Naive B cell (primary cell): ENCODE measurements around the gene HACL1. TPM values are rescaled to one million over a fixed set of nuclear protein-coding genes. Genes with fewer than 3 reads are reported as not detected.

Source experiments
- ATAC-seq, 2 donors: fragments of 150-1000 bp; cut with Tn5 transposase; 2 replicates each; pipeline ENCODE4 v1.10.0; 2021; ENCODE audit warnings: low read depth in 2 of 2, mild to moderate bottlenecking in 2 of 2, moderate library complexity in 2 of 2
- DNase-seq: peaks from one replicate; pipeline ENCODE4 v3.0.0; 2022
- H3K27ac Mint-ChIP-seq, 6 donors: one replicate each; pipeline ENCODE4 v1.8.0; 2020 to 2022; ENCODE audit warnings: mild to moderate bottlenecking in 6 of 6, mixed read lengths in 6 of 6, moderate library complexity in 5 of 6, inconsistent platforms in 2 of 6
- H3K27me3 Mint-ChIP-seq, 3 donors: one replicate each; pipeline ENCODE4 v1.8.0; 2021 to 2022; ENCODE audit warnings: mixed read lengths in 3 of 3, mild to moderate bottlenecking in 1 of 3
- H3K36me3 Mint-ChIP-seq, 2 donors: one replicate each; pipeline ENCODE4 v1.8.0; 2020 to 2022; ENCODE audit warnings: mixed read lengths in 2 of 2, inconsistent platforms in 1 of 2, mild to moderate bottlenecking in 1 of 2
- H3K4me1 Mint-ChIP-seq, 3 donors: one replicate each; pipeline ENCODE4 v1.8.0; 2020 to 2022; ENCODE audit warnings: mixed read lengths in 3 of 3, inconsistent platforms in 1 of 3, mild to moderate bottlenecking in 1 of 3, moderate library complexity in 1 of 3
- H3K4me3 Mint-ChIP-seq, 8 donors: one replicate each; pipeline ENCODE4 v1.8.0; 2020 to 2022; ENCODE audit warnings: mild to moderate bottlenecking in 8 of 8, mixed read lengths in 8 of 8, moderate library complexity in 8 of 8, inconsistent platforms in 2 of 8
- H3K9me3 Mint-ChIP-seq, 7 donors: one replicate each; pipeline ENCODE4 v1.8.0; 2020 to 2022; ENCODE audit warnings: mixed read lengths in 7 of 7, mild to moderate bottlenecking in 5 of 7, inconsistent platforms in 2 of 7, moderate library complexity in 1 of 7
- polyA plus RNA-seq, 6 donors: library from polyadenylated mRNA; unstranded; fragments of 300-500 nt; fragmentation: Illumina TruSeq; gene quantifications; one replicate each; pipeline ENCODE4 v1.2.3, GENCODE V29; 2021; ENCODE audit warnings: low read depth in 6 of 6

The HACL1 gene
- polyA plus RNA-seq, 6 donors from 2014 or later, result 25.5 to 46.4 (median 36.5) TPM

DNA sequence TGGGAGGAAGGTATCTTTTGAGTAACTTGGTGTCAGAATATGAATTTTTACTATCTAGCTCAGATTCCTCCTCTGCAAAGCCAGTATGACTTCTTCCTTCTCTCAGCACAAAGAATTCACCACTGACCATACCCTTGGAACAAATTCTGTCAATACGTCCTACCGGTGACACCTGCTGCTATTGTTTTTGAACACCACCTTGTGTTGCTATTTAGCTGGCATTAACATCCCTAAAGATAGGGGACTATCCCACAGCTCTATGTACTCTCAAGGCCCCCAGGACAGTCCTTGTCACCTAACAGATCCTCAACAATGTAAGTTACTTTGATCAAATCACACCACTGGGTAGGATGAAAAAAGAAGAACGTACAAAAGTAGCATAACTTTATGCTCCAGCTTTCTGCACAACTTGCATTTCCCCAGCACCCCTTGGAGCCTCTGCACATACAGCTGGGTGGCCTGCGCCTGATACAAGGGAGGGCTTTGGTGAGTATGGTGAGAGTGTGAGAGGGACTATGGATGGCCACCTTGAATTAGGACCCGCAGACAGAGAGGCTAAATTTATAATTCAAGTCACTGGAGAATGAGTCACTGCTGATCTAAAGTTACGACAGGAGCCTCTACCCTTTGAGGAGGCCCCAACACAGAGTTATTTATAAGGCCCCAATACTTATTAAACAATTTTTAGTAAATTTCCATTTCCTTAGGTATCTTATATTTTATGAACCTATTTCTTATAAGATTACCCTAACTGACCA lies 77.5 kb downstream of the HACL1 start:
- Mint-ChIP-seq H3K27ac (peak overlapping the region in 1 of 6 donors; percentile 28), H3K27me3 (peaks cover 5 to 15% (median 11%) of the 10 kb centered on the region in 3 donors)
- ATAC-seq, result no peak

DNA sequence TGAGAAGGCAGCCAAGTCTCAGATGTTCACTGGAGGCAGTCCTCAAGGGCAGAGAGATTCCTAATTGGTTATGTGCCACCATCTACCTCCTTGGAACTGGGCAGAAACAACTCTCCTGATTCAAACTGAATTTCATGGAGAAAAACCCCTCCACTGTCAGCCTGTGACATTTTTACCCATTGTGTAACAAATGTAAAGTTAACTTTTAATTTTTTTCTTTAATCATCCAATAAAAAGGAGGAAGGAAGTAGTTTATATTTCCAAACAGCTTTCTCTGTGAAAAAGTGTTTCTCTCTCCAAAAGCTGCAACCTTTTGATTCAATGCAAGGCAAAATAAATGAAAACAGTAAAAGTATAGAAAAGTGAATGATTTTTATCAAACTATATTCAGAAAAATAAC lies 79.4 kb downstream of the HACL1 start:
- peaks cover 7 to 24% (median 10%) of the 10 kb centered on the region in 3 donors for H3K4me1 Mint-ChIP-seq
- no peak overlapping the region for H3K4me3 Mint-ChIP-seq
- no peak for DNase-seq
- H3K27me3 Mint-ChIP-seq, result peaks cover 5 to 15% (median 11%) of the 10 kb centered on the region in 3 donors
- peaks cover 0 to 4% of the 10 kb centered on the region in 2 donors for H3K36me3 Mint-ChIP-seq
- H3K9me3 Mint-ChIP-seq, result peaks cover 0 to 2% (median 0%) of the 10 kb centered on the region in 7 donors
- ATAC-seq, result no peak
- H3K27ac Mint-ChIP-seq, result no peak overlapping the region

More for the DNA sequence above, 77.5 kb downstream of the HACL1 start:
- Mint-ChIP-seq H3K4me1 (peaks cover 7 to 24% (median 10%) of the 10 kb centered on the region in 3 donors), H3K4me3 (no peak overlapping the region), H3K36me3 (peaks cover 0 to 4% of the 10 kb centered on the region in 2 donors), H3K9me3 (peaks cover 0 to 2% (median 0%) of the 10 kb centered on the region in 7 donors)
- no peak for DNase-seq

- Mint-ChIP-seq H3K4me3 (peak within 1 kb of the TSS in 2 of 8 donors; percentile 10 to 63), H3K4me1 (peaks cover 7 to 24% (median 10%) of the 10 kb centered on the region in 3 donors), H3K36me3 (peaks cover 0 to 4% of the 10 kb centered on the region in 2 donors), H3K9me3 (peaks cover 0 to 2% (median 0%) of the 10 kb centered on the region in 7 donors), H3K27me3 (peaks cover 5 to 15% (median 11%) of the 10 kb centered on the region in 3 donors), H3K27ac (peak within 1 kb of the TSS in 1 of 6 donors; percentile 22)
- no peak for ATAC-seq
- DNase-seq, result no peak
Observed at GRCh38 chr3:15521573-15521965, 79.8 kb downstream of the HACL1 start, which contains the start of gene COLQ. Gene COLQ (minus strand): TSS chr3:15521706. CDS start chr3:15521625, 81 bp downstream.

DNA sequence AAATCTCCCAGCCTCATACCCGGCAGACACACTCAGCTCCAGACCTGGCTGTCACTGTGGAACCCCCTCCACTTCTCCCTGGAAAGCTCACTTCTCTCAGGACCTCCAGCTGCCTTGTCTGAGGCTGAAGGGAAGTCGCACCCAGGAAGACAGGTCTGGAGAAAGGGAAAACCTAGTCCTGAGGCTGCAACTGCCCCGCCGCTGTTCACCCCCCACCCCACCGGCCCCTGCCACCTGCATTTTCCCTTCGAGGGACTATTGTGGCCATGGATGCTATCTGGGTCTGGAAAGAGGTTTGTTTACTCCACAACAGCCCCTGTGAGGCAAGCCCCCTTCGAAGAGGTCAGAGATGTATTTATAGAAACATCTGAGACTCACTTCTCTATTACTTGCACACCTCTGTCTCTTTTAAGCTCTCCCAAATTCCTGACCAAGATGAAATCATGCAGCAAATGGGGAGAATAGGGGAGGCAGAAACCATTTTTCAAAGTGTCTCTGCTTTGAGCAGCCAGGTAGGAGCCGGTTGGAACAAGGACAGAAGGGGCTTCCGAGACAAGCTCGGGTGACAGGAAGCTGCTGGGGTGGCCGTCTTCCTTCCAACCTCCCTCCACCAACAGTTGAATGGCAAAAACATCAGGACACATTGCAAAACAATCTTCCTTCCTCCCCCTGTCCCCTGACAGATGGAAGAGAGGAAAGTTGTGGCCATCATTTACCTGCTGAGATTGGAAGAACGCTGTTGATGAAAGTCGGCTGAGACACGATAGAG lies 80.4 kb downstream of the HACL1 start:
- no peak for DNase-seq
- Mint-ChIP-seq H3K27ac (no peak overlapping the region), H3K27me3 (peaks cover 5 to 15% (median 11%) of the 10 kb centered on the region in 3 donors), H3K9me3 (peaks cover 0 to 2% (median 0%) of the 10 kb centered on the region in 7 donors), H3K4me3 (peak overlapping the region in 2 of 8 donors; percentile 10 to 63), H3K4me1 (peaks cover 7 to 24% (median 10%) of the 10 kb centered on the region in 3 donors), H3K36me3 (peaks cover 0 to 4% of the 10 kb centered on the region in 2 donors)
- no peak for ATAC-seq

DNA sequence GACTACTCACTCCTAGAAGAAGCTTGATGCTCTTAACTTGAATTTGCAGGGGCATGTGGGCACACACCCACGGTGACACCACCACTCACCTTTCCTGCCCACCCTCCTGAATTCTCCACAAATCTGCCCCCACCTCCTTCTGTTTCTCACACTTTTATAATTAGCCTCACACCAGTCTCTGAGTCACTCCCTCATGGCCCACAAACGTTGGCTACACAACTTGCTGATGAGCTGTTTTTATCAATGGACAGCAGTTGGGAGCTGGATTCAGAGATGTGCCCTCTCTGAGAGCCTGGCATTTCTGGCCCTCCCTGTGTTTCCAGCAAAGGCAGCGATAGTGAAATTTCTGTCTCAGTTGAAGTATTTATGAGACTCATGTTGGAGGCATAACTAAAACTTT lies 81.2 kb downstream of the HACL1 start:
- ATAC-seq (no peak), DNase-seq (no peak)
- Mint-ChIP-seq H3K36me3 (peaks cover 0 to 4% of the 10 kb centered on the region in 2 donors), H3K27ac (peak overlapping the region in 2 of 6 donors; percentile 13 to 22), H3K4me3 (no peak overlapping the region), H3K9me3 (no peaks in the 10 kb centered on the region), H3K4me1 (peaks cover 7 to 24% (median 10%) of the 10 kb centered on the region in 3 donors), H3K27me3 (peaks cover 5 to 15% (median 11%) of the 10 kb centered on the region in 3 donors)

DNA sequence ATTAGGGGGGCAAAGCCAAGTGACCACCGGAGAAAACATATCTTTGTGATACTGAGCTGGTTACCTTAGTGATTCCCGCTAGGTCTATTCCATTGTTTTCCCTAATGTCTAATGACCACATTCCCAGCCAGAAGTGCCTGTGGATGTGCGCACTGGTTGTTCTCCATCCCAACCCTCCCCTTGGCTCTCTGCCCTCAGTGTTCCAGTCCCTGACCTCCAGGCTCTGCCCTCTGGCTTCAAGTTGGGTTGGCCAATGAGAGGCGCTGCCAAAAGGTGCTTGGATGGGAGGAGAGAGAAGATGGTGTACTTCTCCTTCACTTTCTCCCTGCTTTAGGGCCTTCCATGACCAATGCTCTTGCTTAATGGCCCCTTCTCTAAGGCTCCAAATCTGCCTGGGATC lies 82.3 kb downstream of the HACL1 start:
- H3K36me3 Mint-ChIP-seq, result peaks cover 0 to 4% of the 10 kb centered on the region in 2 donors
- H3K9me3 Mint-ChIP-seq, result no peaks in the 10 kb centered on the region
- DNase-seq (no peak), ATAC-seq (no peak)
- no peak overlapping the region for H3K4me3 Mint-ChIP-seq
- H3K27ac Mint-ChIP-seq, result no peak overlapping the region
- H3K4me1 Mint-ChIP-seq, result peaks cover 7 to 24% (median 10%) of the 10 kb centered on the region in 3 donors
- peaks cover 5 to 15% (median 11%) of the 10 kb centered on the region in 3 donors for H3K27me3 Mint-ChIP-seq

GRCh38 chr3:15514663-15515340 lies 86.6 kb downstream of the HACL1 start:
- Mint-ChIP-seq H3K27ac (peak overlapping the region in 2 of 6 donors; percentile 9 to 60), H3K4me3 (no peak overlapping the region), H3K9me3 (no peaks in the 10 kb centered on the region), H3K27me3 (peaks cover 0 to 3% (median 0%) of the 10 kb centered on the region in 3 donors), H3K4me1 (peaks cover 0 to 2% (median 0%) of the 10 kb centered on the region in 3 donors), H3K36me3 (no peaks in the 10 kb centered on the region)
- ATAC-seq, result no peak
- no peak for DNase-seq

- no peaks in the 10 kb centered on the region for H3K9me3 Mint-ChIP-seq
- peaks cover 0 to 3% (median 0%) of the 10 kb centered on the region in 3 donors for H3K27me3 Mint-ChIP-seq
- ATAC-seq, result no peak
- DNase-seq, result no peak
- H3K27ac Mint-ChIP-seq, result peak overlapping the region in 2 of 6 donors; percentile 5 to 60
- no peaks in the 10 kb centered on the region for H3K36me3 Mint-ChIP-seq
- no peak overlapping the region for H3K4me3 Mint-ChIP-seq
- peaks cover 0 to 2% (median 0%) of the 10 kb centered on the region in 3 donors for H3K4me1 Mint-ChIP-seq
Observed at GRCh38 chr3:15513810-15514662, 87.3 kb downstream of the HACL1 start.

DNA sequence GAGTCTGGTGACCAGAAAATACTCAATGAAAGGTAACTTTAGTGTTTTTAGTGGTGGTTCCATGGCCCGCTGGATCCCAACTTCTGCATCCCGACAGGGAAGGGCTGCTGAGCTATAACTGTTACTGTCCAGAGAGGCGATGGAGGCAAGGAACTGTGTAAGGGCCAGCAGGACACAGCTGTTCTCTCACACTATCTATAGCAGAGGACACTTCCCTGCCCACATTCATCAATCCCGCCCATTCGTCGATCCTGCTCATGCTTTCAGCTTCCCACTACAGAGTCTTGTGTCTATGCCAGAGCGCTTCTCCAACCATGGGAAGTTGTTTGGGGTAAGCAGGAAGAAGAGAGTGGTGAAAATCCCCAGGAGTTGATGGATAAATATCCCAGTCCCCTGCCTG lies 88.3 kb downstream of the HACL1 start:
- ATAC-seq, result no peak
- H3K4me3 Mint-ChIP-seq, result no peak overlapping the region
- H3K27ac Mint-ChIP-seq, result no peak overlapping the region
- H3K4me1 Mint-ChIP-seq, result peaks cover 0 to 2% (median 0%) of the 10 kb centered on the region in 3 donors
- no peaks in the 10 kb centered on the region for H3K9me3 Mint-ChIP-seq
- no peaks in the 10 kb centered on the region for H3K36me3 Mint-ChIP-seq
- peaks cover 0 to 3% (median 0%) of the 10 kb centered on the region in 3 donors for H3K27me3 Mint-ChIP-seq
- DNase-seq, result no peak

- H3K27ac Mint-ChIP-seq, result peak overlapping the region in 1 of 6 donors; percentile 10
- no peaks in the 10 kb centered on the region for H3K36me3 Mint-ChIP-seq
- peak overlapping the region in 1 of 8 donors; percentile 5 for H3K4me3 Mint-ChIP-seq
- no peaks in the 10 kb centered on the region for H3K9me3 Mint-ChIP-seq
- DNase-seq, result no peak
- peaks cover 0 to 2% (median 0%) of the 10 kb centered on the region in 3 donors for H3K4me1 Mint-ChIP-seq
- no peak for ATAC-seq
- H3K27me3 Mint-ChIP-seq, result peaks cover 0 to 3% (median 0%) of the 10 kb centered on the region in 3 donors
Observed at GRCh38 chr3:15512166-15512565, 89.2 kb downstream of the HACL1 start.

DNA sequence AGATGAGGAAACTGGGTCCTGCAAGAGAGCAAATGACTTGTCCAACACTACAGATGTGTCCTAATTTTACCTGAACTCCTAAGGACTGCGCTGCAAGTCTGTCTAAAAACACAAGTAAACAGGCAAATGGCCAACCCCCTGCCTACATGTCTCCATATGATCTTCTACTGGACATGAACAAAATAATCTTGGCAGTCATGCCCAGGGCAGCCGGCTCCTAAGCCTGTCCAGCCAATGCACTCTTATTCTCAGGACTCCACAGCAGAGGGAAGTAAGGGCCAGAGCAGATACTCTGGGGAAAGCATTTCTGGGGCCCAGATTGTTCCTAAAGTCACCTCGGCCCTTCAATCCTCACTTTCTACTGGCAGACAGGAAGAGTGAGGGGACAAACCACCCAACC lies 90.2 kb downstream of the HACL1 start:
- H3K27ac Mint-ChIP-seq, result no peak overlapping the region
- H3K27me3 Mint-ChIP-seq, result peaks cover 0 to 3% (median 0%) of the 10 kb centered on the region in 3 donors
- H3K9me3 Mint-ChIP-seq, result no peaks in the 10 kb centered on the region
- no peak overlapping the region for H3K4me3 Mint-ChIP-seq
- DNase-seq (no peak), ATAC-seq (no peak)
- H3K36me3 Mint-ChIP-seq, result no peaks in the 10 kb centered on the region
- peaks cover 0 to 2% (median 0%) of the 10 kb centered on the region in 3 donors for H3K4me1 Mint-ChIP-seq
